C4-2B (cell line): Measurements from ENCODE around the gene SEC16A.

Experiments
- ZFX ChIP-seq: fragments of 450-650 bp; IDR thresholded peaks from 2 replicates; pipeline ENCODE4 v1.6.1; 2017
- TF ChIP-seq, protein P1 (sequence below): fragments of 450-650 bp; conservative IDR thresholded peaks from 2 replicates; pipeline ENCODE4 v1.5.1; 2017; ENCODE audit warnings: mild to moderate bottlenecking

DNA sequence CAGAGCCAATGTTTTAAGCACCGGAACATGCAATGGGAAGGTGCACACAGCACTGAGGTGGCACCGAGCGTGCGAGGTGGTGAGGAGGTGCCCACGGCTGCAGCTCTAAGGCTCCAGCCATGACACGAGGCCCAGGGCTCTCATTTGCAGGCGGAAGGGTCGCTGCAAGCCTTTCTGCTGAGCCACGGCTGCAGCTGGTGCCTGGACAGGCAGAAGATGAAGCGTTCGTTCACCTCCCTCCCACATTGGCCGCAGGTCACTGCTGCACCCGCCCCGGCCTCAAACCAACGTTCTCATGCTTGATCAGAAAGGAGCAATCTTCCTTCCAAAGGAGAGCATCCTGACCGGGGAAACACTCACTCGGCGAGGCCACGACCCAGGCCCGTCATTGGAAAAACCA is 38.7 kb downstream of the SEC16A start:
- TF ChIP-seq, protein P1, sequence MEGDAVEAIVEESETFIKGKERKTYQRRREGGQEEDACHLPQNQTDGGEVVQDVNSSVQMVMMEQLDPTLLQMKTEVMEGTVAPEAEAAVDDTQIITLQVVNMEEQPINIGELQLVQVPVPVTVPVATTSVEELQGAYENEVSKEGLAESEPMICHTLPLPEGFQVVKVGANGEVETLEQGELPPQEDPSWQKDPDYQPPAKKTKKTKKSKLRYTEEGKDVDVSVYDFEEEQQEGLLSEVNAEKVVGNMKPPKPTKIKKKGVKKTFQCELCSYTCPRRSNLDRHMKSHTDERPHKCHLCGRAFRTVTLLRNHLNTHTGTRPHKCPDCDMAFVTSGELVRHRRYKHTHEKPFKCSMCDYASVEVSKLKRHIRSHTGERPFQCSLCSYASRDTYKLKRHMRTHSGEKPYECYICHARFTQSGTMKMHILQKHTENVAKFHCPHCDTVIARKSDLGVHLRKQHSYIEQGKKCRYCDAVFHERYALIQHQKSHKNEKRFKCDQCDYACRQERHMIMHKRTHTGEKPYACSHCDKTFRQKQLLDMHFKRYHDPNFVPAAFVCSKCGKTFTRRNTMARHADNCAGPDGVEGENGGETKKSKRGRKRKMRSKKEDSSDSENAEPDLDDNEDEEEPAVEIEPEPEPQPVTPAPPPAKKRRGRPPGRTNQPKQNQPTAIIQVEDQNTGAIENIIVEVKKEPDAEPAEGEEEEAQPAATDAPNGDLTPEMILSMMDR: no peak
- no peak for TF ChIP-seq ZFX
